Measurements from ENCODE around the gene WDR76.

The WDR76 gene

DNA sequence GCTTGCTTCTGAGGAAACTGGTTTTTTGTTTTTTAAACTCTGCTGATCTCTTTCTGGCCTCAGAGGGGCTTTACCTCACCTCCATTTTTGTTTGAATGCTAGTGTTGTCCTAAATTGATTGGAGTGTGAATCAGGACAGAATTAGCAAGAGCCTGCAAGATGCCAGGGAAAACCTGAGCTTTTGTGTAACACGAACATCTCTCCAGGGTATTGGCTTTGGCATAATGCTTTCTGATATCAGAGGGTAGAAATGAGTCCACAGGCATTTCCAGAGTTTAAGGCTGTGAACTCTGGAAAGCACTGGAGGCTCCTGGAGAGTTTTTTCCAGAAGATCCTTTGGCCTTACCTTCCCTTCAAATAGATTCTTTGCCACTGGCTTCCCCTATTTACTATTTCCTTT lies 87.1 kb downstream of the WDR76 start:
- DNase-seq (ENCODE audit: low spot score): no peak

DNA sequence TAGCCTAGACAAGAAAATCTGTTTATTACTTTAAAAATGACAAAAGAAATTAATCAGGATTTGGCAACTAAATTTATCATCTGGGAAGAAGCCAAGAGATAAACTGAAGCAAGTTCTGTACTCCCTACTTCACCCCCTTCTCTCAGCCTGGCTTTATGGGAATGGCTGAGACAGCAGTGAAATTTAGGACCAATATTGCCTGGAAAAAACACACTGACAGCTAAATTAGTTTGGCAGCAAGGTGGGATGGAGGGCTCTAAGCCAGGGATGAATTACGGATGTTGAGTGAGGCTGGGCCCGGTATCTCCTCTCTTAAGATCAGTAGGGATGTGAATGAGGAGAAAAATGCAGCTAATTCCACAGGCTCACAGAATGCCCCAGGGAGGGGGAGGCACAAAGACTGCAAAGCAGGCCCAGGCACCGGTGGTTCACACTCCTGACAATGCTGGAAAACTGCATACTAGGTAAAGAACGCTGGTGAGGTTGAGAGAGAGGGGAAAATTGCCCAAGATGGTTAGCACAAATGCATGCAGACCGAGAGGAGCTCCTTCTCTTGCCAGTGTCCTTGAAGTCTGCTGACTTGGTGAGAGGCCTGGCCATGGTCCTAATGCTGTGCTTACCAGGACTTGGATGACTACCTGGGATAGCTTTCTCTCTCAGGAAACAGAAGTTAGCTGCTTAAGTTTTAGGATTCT lies 89.0 kb downstream of the WDR76 start:
- DNase-seq (ENCODE audit: low spot score): no peak

DNA sequence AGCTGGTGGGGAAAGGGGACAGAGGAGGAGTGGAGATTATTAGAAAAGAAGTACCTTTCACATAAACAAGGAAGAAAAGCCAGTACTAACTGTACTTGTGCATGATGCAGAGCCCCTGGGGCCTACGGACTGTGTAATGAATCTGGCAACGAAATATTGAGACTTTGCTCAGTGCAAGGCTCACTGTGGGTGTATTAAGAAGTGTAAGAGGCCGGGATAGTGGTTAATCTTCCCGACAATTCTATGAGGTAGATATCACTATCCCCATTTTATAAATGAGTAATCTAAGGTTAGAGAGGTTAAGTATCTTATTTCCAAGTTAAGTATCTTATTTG lies 89.5 kb downstream of the WDR76 start:
- no peak for DNase-seq (ENCODE audit: low spot score)

Measured in putamen (tissue), 1 donor.